Frontal cortex (tissue), 4 donors: Measurements from ENCODE around the gene PRMT3. TPM values are rescaled to one million over a fixed set of nuclear protein-coding genes. Genes with fewer than 3 reads are reported as not detected.
"Not testable (repeated sequence)": the region's sequence is repeated elsewhere in the genome, so short reads cannot be mapped to it uniquely, and the experiment has no call there.

Experiments
- DNase-seq, 2 donors: peaks; one replicate each; pipeline ENCODE4 v3.0.0; 2012; ENCODE audit warnings: low spot score in 2 of 2
- FAIRE-seq: peaks from 2 replicates; lab custom pipeline; 2012; peaks lifted over from hg19 to GRCh38; lab: Jason Lieb, UNC
- total RNA-seq: library from RNA; depleted of rRNA; stranded (reverse); fragments of >200 nt; gene quantifications from one replicate; pipeline ENCODE4 v1.2.3, GENCODE V29; 2014
- donor health status: control.
- donor health status: control.
- donor health status: control.

PRMT3 gene
- total RNA-seq, 1 donor from 2014 or later = 23.6 TPM

- FAIRE-seq = no peak
- DNase-seq = no peak
Observed at GRCh38 chr11:20452585-20452984, 65.1 kb downstream of the PRMT3 start.

- FAIRE-seq = no peak
- DNase-seq = no peak
Observed at GRCh38 chr11:20453657-20454316, 66.3 kb downstream of the PRMT3 start.

- DNase-seq (no peak), FAIRE-seq (no peak)
Observed at GRCh38 chr11:20457001-20457799, 69.7 kb downstream of the PRMT3 start.

GRCh38 chr11:20457934-20458680, 70.6 kb downstream of the PRMT3 start:
- DNase-seq = no peak
- FAIRE-seq = no peak

- DNase-seq = no peak
- no peak for FAIRE-seq
Observed at GRCh38 chr11:20458905-20459632, 71.6 kb downstream of the PRMT3 start.

- FAIRE-seq = no peak
Observed at GRCh38 chr11:20459865-20460264, 72.3 kb downstream of the PRMT3 start.

GRCh38 chr11:20464518-20464917, 77.0 kb downstream of the PRMT3 start:
- FAIRE-seq (no peak), DNase-seq (no peak)

More at GRCh38 chr11:20459865-20460264, 72.3 kb downstream of the PRMT3 start:
- no peak for DNase-seq

GRCh38 chr11:20467487-20468185, 80.1 kb downstream of the PRMT3 start:
- FAIRE-seq (no peak), DNase-seq (no peak)

- FAIRE-seq (no peak), DNase-seq (no peak)
Observed at GRCh38 chr11:20470348-20470747, 82.8 kb downstream of the PRMT3 start.

- FAIRE-seq, DNase-seq: not testable (repeated sequence)
Observed at GRCh38 chr11:20471929-20472328, 84.4 kb downstream of the PRMT3 start.

- no peak for DNase-seq
- no peak for FAIRE-seq
Observed at GRCh38 chr11:20474176-20474881, 86.8 kb downstream of the PRMT3 start.

- DNase-seq = no peak
- no peak for FAIRE-seq
Observed at GRCh38 chr11:20474882-20475517, 87.5 kb downstream of the PRMT3 start.

GRCh38 chr11:20477418-20478090, 90.0 kb downstream of the PRMT3 start:
- DNase-seq = no peak
- FAIRE-seq = no peak

- DNase-seq (no peak), FAIRE-seq (no peak)
Observed at GRCh38 chr11:20479513-20479912, 92.0 kb downstream of the PRMT3 start.

GRCh38 chr11:20483931-20484330, 96.4 kb downstream of the PRMT3 start:
- FAIRE-seq (no peak), DNase-seq (no peak)

GRCh38 chr11:20484416-20484815, 96.9 kb downstream of the PRMT3 start:
- not testable (repeated sequence) for FAIRE-seq, DNase-seq

- FAIRE-seq (no peak), DNase-seq (no peak)
Observed at GRCh38 chr11:20488352-20488751, 100.8 kb downstream of the PRMT3 start.

- no peak for DNase-seq
- no peak for FAIRE-seq
Observed at GRCh38 chr11:20489948-20490347, 102.4 kb downstream of the PRMT3 start.
